ENCODE measurements around the gene CEACAM19.
"Not testable (repeated sequence)": the region's sequence is repeated elsewhere in the genome, so short reads cannot be mapped to it uniquely, and the experiment has no call there.

CEACAM19 gene

GRCh38 chr19:44671400-44671799 lies at the start of gene CEACAM19:
TSS of gene CEACAM19 (plus strand) at chr19:44671482. CDS start at chr19:44671932, 450 bp downstream.
- no peak for DNase-seq (ENCODE audit: extremely low read depth in 1 of 2, low read depth in 1 of 2)

DNA sequence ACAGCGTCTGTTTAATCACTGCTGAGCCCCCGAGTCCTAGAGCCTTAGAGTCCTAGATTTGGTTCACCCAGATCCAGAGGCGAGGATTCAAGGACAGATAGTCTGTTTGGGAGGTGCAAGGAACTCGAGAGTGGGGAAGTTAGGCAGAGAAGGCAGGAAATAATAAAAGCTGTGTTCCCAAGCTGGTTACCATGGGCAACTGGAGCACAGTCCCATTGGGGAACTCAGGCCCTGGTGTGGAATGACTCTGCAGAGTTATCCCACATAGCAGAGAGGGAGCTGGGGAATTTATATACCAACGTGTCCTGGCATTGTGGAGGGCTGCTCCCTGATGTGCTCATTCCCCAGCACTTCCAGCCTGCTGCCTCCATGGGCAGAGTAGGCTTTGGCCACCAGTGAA lies 48.2 kb upstream of the CEACAM19 start:
- DNase-seq (ENCODE audit: extremely low read depth in 1 of 2, low read depth in 1 of 2) = no peak

DNA sequence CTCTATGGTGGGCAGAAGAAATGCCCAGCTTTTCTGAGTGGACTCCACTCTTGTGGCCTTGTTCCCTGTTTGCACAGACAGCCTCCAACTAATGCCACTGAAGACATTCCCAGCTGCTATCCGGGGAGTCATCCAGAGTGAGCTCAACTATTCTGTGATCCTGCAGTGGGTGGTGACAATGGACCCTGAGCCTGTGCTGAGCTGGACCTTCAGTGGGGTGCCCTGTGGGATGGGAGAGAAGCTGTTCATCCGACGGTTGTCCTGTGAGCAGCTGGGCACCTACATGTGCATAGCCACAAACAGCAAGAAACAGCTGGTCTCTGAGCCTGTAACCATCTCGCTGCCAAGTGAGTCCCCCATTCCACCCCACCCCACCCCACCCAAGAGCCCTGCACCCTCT lies 47.7 kb upstream of the CEACAM19 start:
- DNase-seq (ENCODE audit: extremely low read depth in 1 of 2, low read depth in 1 of 2) = no peak

- no peak for DNase-seq (ENCODE audit: extremely low read depth in 1 of 2, low read depth in 1 of 2)
Measured at GRCh38 chr19:44624840-44625354, 46.4 kb upstream of the CEACAM19 start.

DNA sequence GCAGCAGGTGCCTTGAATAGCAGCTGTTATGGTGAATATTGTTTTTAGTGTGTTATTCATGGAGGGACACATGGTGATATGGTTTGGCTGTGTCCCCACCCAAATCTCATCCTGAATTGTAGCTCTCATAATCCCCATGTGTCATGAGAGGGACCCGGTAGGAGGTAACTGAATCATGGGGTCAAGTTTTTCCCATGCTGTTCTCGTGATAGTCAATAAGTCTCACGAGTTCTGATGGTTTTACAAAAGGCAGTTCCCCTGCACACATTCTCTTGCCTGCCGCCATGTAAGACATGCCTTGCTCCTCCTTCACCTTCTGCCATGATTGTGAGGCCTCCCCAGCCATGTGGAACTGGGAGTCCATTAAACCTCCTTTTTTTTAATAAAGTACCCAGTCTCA lies 45.6 kb upstream of the CEACAM19 start:
- not testable (repeated sequence) for DNase-seq (ENCODE audit: extremely low read depth in 1 of 2, low read depth in 1 of 2)

DNA sequence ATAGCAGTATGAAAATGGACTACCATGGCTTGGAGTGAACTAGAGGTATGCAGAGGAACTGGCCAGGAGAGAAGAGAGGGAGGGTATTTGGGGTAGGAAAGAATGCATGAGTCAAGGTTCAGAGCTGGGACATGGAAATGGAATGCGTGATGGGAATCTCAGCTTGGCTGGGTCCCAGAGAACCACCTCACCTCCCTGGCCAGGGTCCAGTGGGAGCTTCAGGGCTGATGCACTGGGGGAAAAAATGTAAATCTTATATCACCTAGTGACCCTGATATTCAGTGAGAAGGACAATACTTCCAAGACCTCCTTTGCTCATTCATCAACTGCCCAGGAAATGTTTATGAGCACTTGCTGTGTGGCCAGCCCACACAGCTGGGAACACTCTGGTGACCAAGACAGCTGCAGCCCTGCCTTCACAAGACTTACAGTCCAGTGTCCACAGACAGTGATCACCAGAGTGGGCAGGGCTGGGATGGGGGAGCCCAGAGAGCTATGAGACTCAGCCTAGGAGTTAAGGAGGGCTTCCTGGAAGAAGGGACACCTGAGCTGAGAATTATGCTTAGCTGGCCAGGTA lies 45.1 kb upstream of the CEACAM19 start:
- no peak for DNase-seq (ENCODE audit: extremely low read depth in 1 of 2, low read depth in 1 of 2)

DNA sequence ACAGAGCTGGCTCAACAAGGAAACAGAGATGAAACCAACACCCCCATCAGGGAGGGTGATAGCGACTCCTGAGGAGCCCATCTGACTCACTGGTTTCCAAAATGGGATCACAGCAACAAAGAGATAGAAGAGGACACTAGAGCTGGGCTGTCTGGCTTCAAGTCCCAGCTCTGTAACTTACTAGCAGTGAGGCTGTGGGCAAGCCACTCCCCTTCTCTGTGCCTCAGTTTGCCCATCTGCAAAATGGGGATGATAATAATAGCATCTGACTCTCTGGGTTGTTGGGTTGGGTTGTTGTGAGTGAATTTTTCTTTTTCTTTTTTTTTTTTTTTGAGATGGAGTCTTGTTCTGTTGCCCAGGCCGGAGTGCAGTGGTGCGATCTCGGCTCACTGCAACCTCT lies 43.7 kb upstream of the CEACAM19 start:
- DNase-seq (ENCODE audit: extremely low read depth in 1 of 2, low read depth in 1 of 2) = no peak

DNA sequence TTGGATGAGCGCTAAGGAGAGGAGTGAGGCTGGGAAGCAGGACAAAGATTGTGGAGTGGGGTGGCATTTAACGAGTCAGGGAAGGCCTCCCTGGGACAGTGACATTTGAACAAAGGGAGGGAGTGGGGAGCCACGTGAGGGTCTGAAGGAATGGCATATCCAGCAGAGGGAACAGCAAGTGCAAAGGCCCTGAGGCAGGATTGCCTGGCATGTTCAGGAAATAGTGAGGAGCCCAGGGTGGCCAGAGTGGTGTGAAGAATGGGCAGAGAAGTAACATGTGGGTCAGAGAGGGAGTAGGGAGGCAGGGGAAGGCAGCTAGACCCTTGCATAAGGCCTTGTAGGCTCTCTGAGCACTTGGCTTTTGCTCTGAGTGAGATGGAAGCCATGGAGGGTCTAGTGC lies 42.5 kb upstream of the CEACAM19 start:
- no peak for DNase-seq (ENCODE audit: extremely low read depth in 1 of 2, low read depth in 1 of 2)

GRCh38 chr19:44631611-44632010 lies 39.7 kb upstream of the CEACAM19 start:
- not testable (repeated sequence) for DNase-seq (ENCODE audit: extremely low read depth in 1 of 2, low read depth in 1 of 2)

- DNase-seq (ENCODE audit: extremely low read depth in 1 of 2, low read depth in 1 of 2) = not testable (repeated sequence)
Measured at GRCh38 chr19:44634058-44634457, 37.2 kb upstream of the CEACAM19 start.

GRCh38 chr19:44634785-44635184 lies 36.5 kb upstream of the CEACAM19 start:
- no peak for DNase-seq (ENCODE audit: extremely low read depth in 1 of 2, low read depth in 1 of 2)

DNA sequence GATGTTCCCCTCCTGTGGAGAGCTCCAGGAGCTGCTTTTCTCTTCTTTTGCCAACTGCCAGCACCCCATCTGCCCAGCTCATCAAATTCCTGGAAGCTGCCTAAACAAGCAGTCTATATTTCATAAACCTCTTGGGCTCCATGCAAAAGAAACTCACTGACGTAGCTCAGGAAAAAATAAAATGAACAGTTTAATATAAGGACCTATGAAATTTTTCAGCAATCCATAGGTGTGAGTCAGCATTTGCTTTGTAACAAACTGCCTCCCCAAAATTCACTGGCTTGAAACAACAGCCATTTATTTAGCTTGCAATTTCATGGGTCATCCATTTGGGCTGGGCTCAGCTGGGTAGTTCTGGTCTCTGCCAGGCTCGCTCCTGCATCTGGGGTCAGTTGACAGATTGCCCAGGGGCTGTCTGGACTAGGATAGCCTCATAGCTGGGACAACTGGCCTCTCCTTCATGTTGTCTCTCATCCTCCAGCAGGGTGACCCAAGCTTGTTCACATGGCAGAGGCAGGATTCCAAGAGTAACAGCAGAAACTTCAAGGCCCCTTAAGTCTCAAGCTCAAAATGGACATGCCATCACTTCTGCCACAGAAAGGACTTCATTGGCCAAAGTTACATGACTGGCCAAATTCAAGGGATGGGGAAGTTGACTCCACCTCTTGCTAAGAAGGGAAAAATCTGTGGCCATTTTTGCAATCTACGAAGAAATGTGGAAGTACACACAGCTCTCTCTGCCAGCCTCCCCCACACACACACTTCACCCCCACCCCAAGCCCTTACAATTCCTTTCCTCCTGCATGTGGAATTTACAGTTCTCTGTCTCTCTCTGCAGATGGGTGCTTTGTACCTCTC lies 35.5 kb upstream of the CEACAM19 start:
- no peak for DNase-seq (ENCODE audit: extremely low read depth in 1 of 2, low read depth in 1 of 2)

DNA sequence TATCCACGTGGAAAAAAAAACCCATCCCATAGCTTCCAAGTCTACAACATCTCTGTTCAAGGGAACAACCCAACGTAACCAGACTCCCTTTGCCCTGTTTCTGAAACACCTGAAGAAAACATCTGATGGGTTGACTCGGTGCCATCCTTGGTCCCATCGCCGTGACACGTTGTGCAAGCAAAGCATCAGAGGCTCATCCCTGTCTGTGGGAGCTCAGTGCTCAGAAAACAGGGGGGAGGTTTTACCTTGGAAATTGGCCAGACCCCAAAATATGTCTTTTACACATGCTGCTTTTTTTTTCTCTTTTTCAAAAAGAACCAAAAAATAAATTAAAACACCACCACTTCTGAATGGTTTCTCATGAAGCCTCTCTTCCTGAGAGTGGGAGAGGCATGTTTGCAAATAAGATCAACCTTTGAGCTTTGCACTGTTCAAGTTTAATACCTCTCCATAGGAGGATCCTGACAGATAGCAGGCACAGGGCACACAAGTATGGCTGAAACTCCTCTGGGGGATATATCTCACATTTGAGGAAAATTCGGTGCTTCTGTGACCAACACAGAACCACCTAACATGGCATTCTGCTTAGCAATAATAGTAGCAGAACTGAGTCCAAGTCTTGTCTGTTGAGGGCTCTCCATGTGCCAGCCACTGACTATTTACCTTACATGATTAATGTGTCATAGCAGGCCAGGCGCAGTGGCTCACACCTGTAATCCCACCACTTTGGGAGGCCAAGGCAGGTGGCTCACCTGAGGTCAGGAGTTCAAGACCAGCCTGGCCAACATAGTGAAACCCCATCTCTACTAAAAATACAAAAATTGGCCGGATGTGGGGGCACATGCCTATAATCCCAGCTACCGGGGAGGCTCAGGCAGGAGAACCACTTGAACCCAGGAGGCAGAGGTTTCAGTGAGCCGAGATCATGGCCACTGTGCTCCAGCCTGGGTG lies 34.6 kb upstream of the CEACAM19 start:
- no peak for DNase-seq (ENCODE audit: extremely low read depth in 1 of 2, low read depth in 1 of 2)

- no peak for DNase-seq (ENCODE audit: extremely low read depth in 1 of 2, low read depth in 1 of 2)
Measured at GRCh38 chr19:44637390-44637764, 33.9 kb upstream of the CEACAM19 start.

GRCh38 chr19:44640518-44640917 lies 30.8 kb upstream of the CEACAM19 start:
- DNase-seq (ENCODE audit: extremely low read depth in 1 of 2, low read depth in 1 of 2) = no peak

GRCh38 chr19:44641501-44642265 lies 29.6 kb upstream of the CEACAM19 start:
- no peak for DNase-seq (ENCODE audit: extremely low read depth in 1 of 2, low read depth in 1 of 2)

DNA sequence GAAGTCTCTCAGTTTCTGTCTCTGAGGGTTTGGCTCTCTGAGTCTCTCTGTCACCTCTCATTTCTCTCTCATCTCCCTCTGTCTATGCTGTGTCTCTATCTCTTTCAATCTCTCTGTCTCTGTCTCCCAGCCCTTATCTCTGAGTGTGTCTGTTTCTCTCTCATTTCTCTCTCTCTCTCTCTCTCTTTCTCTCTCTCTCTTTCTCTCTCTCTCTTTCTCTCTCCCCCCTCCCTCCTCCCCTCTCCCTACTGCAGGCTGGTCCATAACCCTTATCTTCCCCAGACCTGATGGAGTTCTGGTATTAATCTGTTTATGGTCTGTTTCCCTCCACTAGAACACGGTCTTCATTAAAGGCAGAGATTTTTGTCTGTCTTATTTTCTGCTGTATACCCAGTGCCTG lies 28.9 kb upstream of the CEACAM19 start:
- DNase-seq (ENCODE audit: extremely low read depth in 1 of 2, low read depth in 1 of 2) = no peak

- DNase-seq (ENCODE audit: extremely low read depth in 1 of 2, low read depth in 1 of 2) = peak in 1 of 2 donors; percentile 8
Measured at GRCh38 chr19:44643605-44644401, 27.5 kb upstream of the CEACAM19 start, which contains the start of gene PVR. TSS of gene PVR (plus strand) at chr19:44643910. CDS start at chr19:44644097, 187 bp downstream.

DNA sequence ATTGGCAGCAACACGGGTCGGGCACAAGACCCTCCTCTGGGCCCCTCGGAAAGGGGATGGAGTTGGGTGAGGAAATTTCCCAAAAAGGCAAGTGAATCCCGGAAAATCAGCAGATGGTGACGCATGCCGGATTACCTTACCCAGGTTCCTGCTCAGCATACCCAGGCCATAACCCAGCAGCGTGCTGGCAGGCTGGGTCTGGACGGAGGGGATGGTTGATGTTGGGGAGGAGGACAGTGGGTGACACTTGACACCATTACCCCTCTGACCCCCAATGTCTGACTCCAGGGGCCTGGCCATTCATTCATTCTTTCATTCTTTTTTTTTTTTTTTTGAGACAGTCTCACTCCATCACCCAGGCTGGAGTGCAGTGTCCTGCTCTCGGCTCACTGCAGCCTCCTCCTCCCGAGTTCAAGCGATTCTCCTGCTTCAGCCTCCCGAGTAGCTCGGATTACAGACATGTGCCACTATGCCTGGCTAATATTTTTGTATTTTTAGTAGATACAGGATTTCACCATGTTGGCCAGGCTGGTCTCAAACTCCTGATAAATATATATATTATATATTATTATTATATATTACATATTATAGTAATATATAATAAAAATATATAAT lies 26.8 kb upstream of the CEACAM19 start:
- no peak for DNase-seq (ENCODE audit: extremely low read depth in 1 of 2, low read depth in 1 of 2)
